Left ventricle myocardium inferior (tissue), 1 donor: ENCODE results near the gene C1orf167. TPM values are rescaled to one million over a fixed set of nuclear protein-coding genes. Genes with fewer than 3 reads are reported as not detected.
A peak's percentile ranks its signal among the peaks of the same experiment; 100 is the strongest.

Experiments
- DNase-seq: peaks from one replicate; pipeline ENCODE4 v3.0.0-alpha.2; 2020
- H3K27ac ChIP-seq: fragments of 200-600 bp; replicated peaks from 2 replicates; pipeline ENCODE4 v1.8.0; 2021
- H3K27me3 ChIP-seq: fragments of 200-600 bp; 2 replicates; pipeline ENCODE4 v1.8.0; 2021; ENCODE audit warnings: low read depth
- H3K36me3 ChIP-seq: fragments of 200-600 bp; 2 replicates; pipeline ENCODE4 v1.8.0; 2021
- H3K4me1 ChIP-seq: fragments of 200-600 bp; 2 replicates; pipeline ENCODE4 v1.8.0; 2021
- H3K4me3 ChIP-seq: fragments of 200-600 bp; 2 replicates; pipeline ENCODE4 v1.8.0; 2021; ENCODE audit warnings: mild to moderate bottlenecking, moderate library complexity
- H3K9me3 ChIP-seq: fragments of 200-600 bp; replicated peaks from 2 replicates; pipeline ENCODE4 v1.8.0; 2021
- intact Hi-C: fragments of 100-400 bp; cut with micrococcal nuclease; formaldehyde crosslinking; loops from one replicate; pipeline ENCODE4 v1.11.0; 2022
- total RNA-seq: library from RNA; stranded (reverse); fragmentation: NEBNext Ultra II Directional; extraction: Animal tissue kit (Norgen Biotek cat#: 25700); gene quantifications from one replicate; pipeline ENCODE4 v1.2.1, GENCODE V29; 2021
- TF ChIP-seq, protein P1 (sequence below): fragments of 200-600 bp; IDR thresholded peaks from 2 replicates; pipeline ENCODE4 v1.8.0; 2021; ENCODE audit warnings: antibody characterized with exemption, mild to moderate bottlenecking, borderline replicate concordance
- donor health status: DM: no; HTN: yes; CAD: no; lungs with severe emphysema.

The C1orf167 gene
- total RNA-seq, 1 donor from 2014 or later = 2.5 TPM

DNA sequence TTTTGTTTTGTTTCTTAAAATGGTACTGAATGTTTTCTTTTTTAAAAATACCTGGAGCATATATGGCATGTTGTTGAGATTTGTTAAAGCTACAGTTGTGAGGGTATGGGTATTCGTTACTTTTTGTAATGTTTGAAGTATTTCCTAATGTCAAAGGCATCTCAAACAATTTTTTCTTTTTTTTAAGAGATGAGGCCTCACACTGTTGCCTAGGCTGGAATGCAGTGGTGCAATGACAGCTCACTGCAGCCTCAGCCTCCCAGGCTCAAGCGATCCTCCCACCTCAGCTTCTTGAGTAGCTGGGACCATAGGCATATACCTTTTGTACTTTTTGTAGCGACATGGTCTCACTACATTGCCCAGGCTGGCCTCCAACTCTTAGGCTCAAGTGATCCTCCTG lies 60.1 kb downstream of the C1orf167 start:
- H3K27ac ChIP-seq = peak overlapping the region; percentile 51
- intact Hi-C loops = no loop called here
- no peaks in the 10 kb centered on the region for H3K27me3 ChIP-seq
- no peaks in the 10 kb centered on the region for H3K9me3 ChIP-seq
- H3K36me3 ChIP-seq = peaks cover 100% of the 10 kb centered on the region
- H3K4me3 ChIP-seq = no peak overlapping the region
- H3K4me1 ChIP-seq = peaks cover 12% of the 10 kb centered on the region
- TF ChIP-seq, protein P1, sequence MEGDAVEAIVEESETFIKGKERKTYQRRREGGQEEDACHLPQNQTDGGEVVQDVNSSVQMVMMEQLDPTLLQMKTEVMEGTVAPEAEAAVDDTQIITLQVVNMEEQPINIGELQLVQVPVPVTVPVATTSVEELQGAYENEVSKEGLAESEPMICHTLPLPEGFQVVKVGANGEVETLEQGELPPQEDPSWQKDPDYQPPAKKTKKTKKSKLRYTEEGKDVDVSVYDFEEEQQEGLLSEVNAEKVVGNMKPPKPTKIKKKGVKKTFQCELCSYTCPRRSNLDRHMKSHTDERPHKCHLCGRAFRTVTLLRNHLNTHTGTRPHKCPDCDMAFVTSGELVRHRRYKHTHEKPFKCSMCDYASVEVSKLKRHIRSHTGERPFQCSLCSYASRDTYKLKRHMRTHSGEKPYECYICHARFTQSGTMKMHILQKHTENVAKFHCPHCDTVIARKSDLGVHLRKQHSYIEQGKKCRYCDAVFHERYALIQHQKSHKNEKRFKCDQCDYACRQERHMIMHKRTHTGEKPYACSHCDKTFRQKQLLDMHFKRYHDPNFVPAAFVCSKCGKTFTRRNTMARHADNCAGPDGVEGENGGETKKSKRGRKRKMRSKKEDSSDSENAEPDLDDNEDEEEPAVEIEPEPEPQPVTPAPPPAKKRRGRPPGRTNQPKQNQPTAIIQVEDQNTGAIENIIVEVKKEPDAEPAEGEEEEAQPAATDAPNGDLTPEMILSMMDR = no peak
- DNase-seq = no peak

DNA sequence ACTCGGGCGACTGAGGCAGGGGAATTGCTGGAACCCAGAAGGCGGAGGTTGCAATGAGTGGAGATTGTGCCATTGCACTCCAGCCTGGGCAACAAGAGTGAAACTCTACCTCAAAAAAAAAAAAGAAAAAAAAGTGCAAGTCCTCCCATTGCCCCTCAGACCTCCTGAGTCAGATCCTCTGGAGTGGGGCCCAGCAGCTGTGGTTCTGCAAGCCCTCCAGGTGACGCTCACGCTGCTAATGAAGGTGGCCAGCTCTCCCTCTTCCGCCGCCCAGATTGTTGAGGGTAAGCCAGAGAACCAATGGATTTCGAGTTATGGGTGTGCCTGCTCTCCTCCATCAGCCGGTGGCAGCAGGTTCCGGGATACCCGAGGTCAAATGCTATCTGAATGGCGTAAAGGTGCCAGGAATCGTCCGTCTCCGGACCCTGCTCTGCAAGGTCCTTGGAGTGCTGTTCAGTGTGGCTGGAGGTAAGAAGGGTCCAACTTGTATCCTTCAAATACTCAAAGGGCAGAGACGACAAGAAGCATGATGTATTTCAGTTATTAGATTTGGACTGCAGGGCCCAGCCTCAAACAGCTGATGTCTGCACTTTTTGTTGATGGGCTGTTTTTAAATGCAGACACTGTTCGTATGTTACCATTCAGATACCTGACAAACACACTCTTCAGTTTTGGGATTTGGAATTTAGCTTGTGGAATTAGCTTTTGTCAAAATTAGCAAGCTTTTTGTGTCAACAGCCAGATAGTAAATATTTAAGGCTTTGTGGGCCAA lies 61.6 kb downstream of the C1orf167 start:
- no peaks in the 10 kb centered on the region for H3K9me3 ChIP-seq
- TF ChIP-seq, protein P1 = no peak
- no peak overlapping the region for H3K4me3 ChIP-seq
- H3K27ac ChIP-seq = no peak overlapping the region
- no peak for DNase-seq
- peaks cover 100% of the 10 kb centered on the region for H3K36me3 ChIP-seq
- intact Hi-C loops = no loop called here
- no peaks in the 10 kb centered on the region for H3K27me3 ChIP-seq
- H3K4me1 ChIP-seq = peaks cover 12% of the 10 kb centered on the region

DNA sequence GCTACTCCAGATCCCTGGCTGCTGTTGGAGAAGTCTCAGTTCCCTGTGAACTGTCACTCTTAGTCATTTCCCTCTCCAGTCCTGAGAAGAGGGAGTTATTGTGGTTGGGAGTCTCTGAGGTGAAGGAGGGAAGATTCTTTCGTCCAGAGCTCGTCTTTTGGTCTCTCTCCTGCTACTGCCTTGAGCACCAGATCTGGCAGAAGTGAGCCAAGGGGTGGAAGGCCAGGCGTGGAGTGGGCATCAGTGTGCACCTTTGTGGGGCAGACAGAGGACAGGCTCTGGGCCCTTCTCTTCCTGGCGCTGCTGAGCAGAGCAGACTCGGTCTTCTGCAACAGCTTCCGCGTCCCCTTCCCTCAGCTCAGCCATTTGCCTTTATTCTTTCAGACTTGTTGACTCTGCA lies 63.1 kb downstream of the C1orf167 start:
- no peak overlapping the region for H3K27ac ChIP-seq
- no peaks in the 10 kb centered on the region for H3K27me3 ChIP-seq
- H3K36me3 ChIP-seq = peaks cover 99% of the 10 kb centered on the region
- no peak for DNase-seq
- H3K4me3 ChIP-seq = no peak overlapping the region
- TF ChIP-seq, protein P1 = no peak
- no peaks in the 10 kb centered on the region for H3K9me3 ChIP-seq
- intact Hi-C loops = no loop called here
- peaks cover 12% of the 10 kb centered on the region for H3K4me1 ChIP-seq

DNA sequence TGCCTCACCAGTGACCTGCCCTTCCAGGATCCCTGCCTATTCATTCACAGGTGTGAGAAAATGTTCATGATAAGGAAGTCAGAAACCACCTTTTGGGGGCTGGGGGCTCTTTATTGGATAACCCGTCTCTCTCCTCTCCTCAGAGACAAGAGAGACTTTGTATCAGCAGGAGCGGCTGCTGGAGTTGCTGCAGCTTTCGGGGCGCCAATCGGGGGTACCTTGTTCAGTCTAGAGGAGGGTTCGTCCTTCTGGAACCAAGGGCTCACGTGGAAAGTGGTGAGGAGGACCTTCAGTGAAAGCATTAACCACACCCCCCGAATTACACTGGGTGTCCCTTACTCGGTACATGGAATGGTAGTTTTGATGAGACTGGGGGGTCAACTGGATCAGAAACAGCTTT lies 65.0 kb downstream of the C1orf167 start:
- no peak overlapping the region for H3K4me3 ChIP-seq
- no peaks in the 10 kb centered on the region for H3K27me3 ChIP-seq
- intact Hi-C loops = no loop called here
- TF ChIP-seq, protein P1 = no peak
- no peaks in the 10 kb centered on the region for H3K9me3 ChIP-seq
- H3K27ac ChIP-seq = no peak overlapping the region
- H3K4me1 ChIP-seq = peaks cover 7% of the 10 kb centered on the region
- DNase-seq = no peak
- H3K36me3 ChIP-seq = peaks cover 97% of the 10 kb centered on the region

DNA sequence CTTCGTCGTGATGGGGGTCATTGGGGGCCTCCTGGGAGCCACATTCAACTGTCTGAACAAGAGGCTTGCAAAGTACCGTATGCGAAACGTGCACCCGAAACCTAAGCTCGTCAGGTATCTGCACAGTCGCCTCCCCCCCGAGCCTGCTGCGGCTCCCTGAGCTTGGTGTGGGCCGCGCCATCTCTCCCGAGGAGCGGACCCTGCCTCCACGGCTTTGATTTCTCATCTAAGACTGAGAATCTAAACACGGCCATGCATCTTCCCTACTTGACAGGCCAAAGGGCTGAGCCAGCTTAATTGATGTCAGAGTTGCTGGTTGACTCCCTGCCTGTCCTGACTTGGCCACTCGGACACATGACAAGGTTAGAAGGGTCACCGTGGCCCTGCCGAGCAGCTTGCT lies 66.5 kb downstream of the C1orf167 start:
- DNase-seq = no peak
- Histone ChIP-seq H3K27ac (no peak overlapping the region), H3K9me3 (no peaks in the 10 kb centered on the region), H3K4me1 (no peaks in the 10 kb centered on the region), H3K4me3 (no peak overlapping the region), H3K27me3 (no peaks in the 10 kb centered on the region), H3K36me3 (peaks cover 97% of the 10 kb centered on the region)
- intact Hi-C loops = no loop called here
- TF ChIP-seq, protein P1 = no peak
